ENCODE results near the gene VPS8. TPM values are rescaled to one million over a fixed set of nuclear protein-coding genes. Genes with fewer than 3 reads are reported as not detected.

VPS8 gene
- total RNA-seq, 4 donors from 2014 or later = 76.5 to 281 (median 163) TPM

GRCh38 chr3:184771301-184772127, 40.5 kb upstream of the VPS8 start:
- DNase-seq = no peak
- H3K36me3 ChIP-seq = no peaks in the 10 kb centered on the region
- H3K27me3 ChIP-seq = no peaks in the 10 kb centered on the region
- H3K9me3 ChIP-seq = no peaks in the 10 kb centered on the region
- no peak overlapping the region for H3K4me3 ChIP-seq
- TF ChIP-seq CTCF (IDR thresholded peaks at IDR 0.05) (no peak), POLR2A (IDR thresholded peaks at IDR 0.05) (no peak)
- no peak overlapping the region for H3K27ac ChIP-seq
- intact Hi-C loops (cut with DNase I; ENCODE audit: low total_unique reads) = no loop called here
- peaks cover 0 to 3% of the 10 kb centered on the region in 2 donors for H3K4me1 ChIP-seq

- H3K36me3 ChIP-seq = no peaks in the 10 kb centered on the region
- DNase-seq = peak in 1 of 2 donors; percentile 36
- H3K9me3 ChIP-seq = no peaks in the 10 kb centered on the region
- H3K4me3 ChIP-seq = no peak overlapping the region
- H3K27me3 ChIP-seq = no peaks in the 10 kb centered on the region
- intact Hi-C loops (cut with DNase I; ENCODE audit: low total_unique reads) = no loop called here
- H3K4me1 ChIP-seq = peaks cover 0 to 3% of the 10 kb centered on the region in 2 donors
- H3K27ac ChIP-seq = peak overlapping the region; percentile 75 to 82
- TF ChIP-seq CTCF (IDR thresholded peaks at IDR 0.05) (no peak), POLR2A (IDR thresholded peaks at IDR 0.05) (no peak)
These were observed 39.2 kb upstream of the VPS8 start for GRCh38 chr3:184772667-184773272.

GRCh38 chr3:184773283-184774186, 38.4 kb upstream of the VPS8 start:
- Histone ChIP-seq H3K4me1 (peaks cover 0 to 3% of the 10 kb centered on the region in 2 donors), H3K36me3 (no peaks in the 10 kb centered on the region), H3K9me3 (no peaks in the 10 kb centered on the region), H3K27me3 (no peaks in the 10 kb centered on the region), H3K4me3 (no peak overlapping the region), H3K27ac (peak overlapping the region; percentile 75 to 82)
- intact Hi-C loops (cut with DNase I; ENCODE audit: low total_unique reads) = no loop called here
- no peak for TF ChIP-seq CTCF (IDR thresholded peaks at IDR 0.05)
- peak; percentile 47 to 55 for DNase-seq

- no peak for TF ChIP-seq POLR2A (IDR thresholded peaks at IDR 0.05)
- TF ChIP-seq CTCF (IDR thresholded peaks at IDR 0.05) = no peak
- no peak overlapping the region for H3K4me3 ChIP-seq
- no peak for DNase-seq
- intact Hi-C loops (cut with DNase I; ENCODE audit: low total_unique reads) = no loop called here
- H3K9me3 ChIP-seq = no peaks in the 10 kb centered on the region
- no peaks in the 10 kb centered on the region for H3K27me3 ChIP-seq
- no peak overlapping the region for H3K27ac ChIP-seq
- peaks cover 0 to 3% of the 10 kb centered on the region in 2 donors for H3K4me1 ChIP-seq
- no peaks in the 10 kb centered on the region for H3K36me3 ChIP-seq
These were observed 35.0 kb upstream of the VPS8 start for GRCh38 chr3:184776916-184777315.
